SK-N-SH (cell line): ENCODE data around the gene ANKS1B. TPM values are rescaled to one million over a fixed set of nuclear protein-coding genes. Genes with fewer than 3 reads are reported as not detected.

ENCODE experiments used
- CTCF ChIA-PET: fragments of 300-600, 350-600 bp; formaldehyde crosslinking; extraction: SDS; loops from one replicate; lab custom pipeline; 2021; lab: Yijun Ruan, JAX
- POLR2A ChIA-PET: fragments of 350-600 bp; sonication (Branson Sonifier 250); formaldehyde crosslinking; extraction: SDS; loops from one replicate; lab custom pipeline; 2020; ENCODE audit warnings: antibody characterized with exemption, inconsistent platforms; lab: Yijun Ruan, JAX
- DNase-seq: peaks from one replicate; pipeline ENCODE4 v3.0.0; 2012
- H2AFZ ChIP-seq: fragments of 200-600 bp; sonication (generic); 2 replicates; pipeline ENCODE4 v1.8.1; 2016; ENCODE audit warnings: antibody characterized with exemption, mild to moderate bottlenecking, low read depth
- H3F3A ChIP-seq: fragments of 200-600 bp; sonication (generic); replicated peaks from 2 replicates; pipeline ENCODE3; 2016; ENCODE audit warnings: antibody characterized with exemption, mild to moderate bottlenecking; ENCODE audit not compliant: insufficient read depth
- H3K27ac ChIP-seq, 2 experiments: fragments of 200-500 bp in 1 of 2; fragments of 200-600 bp in 1 of 2; sonication (Bioruptor generic) in 1 of 2; sonication (generic), shearing (Covaris generic) in 1 of 2; 2 replicates each; pipeline versions ENCODE4 v1.5.1 to v1.6.1; 2014 to 2016; ENCODE audit warnings: low read depth in 2 of 2, inconsistent platforms in 1 of 2, low read length in 1 of 2, mild to moderate bottlenecking in 1 of 2, mixed read lengths in 1 of 2
- H3K27me3 ChIP-seq: fragments of 200-600 bp; sonication (generic), shearing (Covaris generic); 2 replicates; pipeline ENCODE4 v1.6.1; 2016; ENCODE audit warnings: mixed run types; ENCODE audit not compliant: insufficient read depth
- H3K36me3 ChIP-seq, 2 experiments: fragments of 200-500 bp in 1 of 2; fragments of 200-600 bp in 1 of 2; sonication (Bioruptor generic) in 1 of 2; sonication (generic) in 1 of 2; replicated peaks in 1 of 2; 2 replicates each; pipeline versions ENCODE3 to v1.5.1; 2014 to 2016; ENCODE audit warnings: low read length in 1 of 2, mild to moderate bottlenecking in 1 of 2; ENCODE audit not compliant: insufficient read depth in 2 of 2, control insufficient read depth in 1 of 2
- H3K4me1 ChIP-seq, 2 experiments: fragments of 200-500 bp in 1 of 2; fragments of 200-600 bp in 1 of 2; sonication (Bioruptor generic) in 1 of 2; sonication (generic), shearing (Covaris generic) in 1 of 2; 2 replicates each; pipeline versions ENCODE4 v1.5.1 to v1.6.1; 2014 to 2016; ENCODE audit warnings: low read depth in 1 of 2, low read length in 1 of 2, mixed run types in 1 of 2; ENCODE audit not compliant: insufficient read depth in 2 of 2, control insufficient read depth in 1 of 2
- H3K4me2 ChIP-seq: fragments of 200-600 bp; sonication (generic), shearing (Covaris generic); 2 replicates; pipeline ENCODE4 v1.6.1; 2017; ENCODE audit warnings: mixed run types
- H3K4me3 ChIP-seq, 2 experiments: fragments of 200-500 bp in 1 of 2; fragments of 200-600 bp in 1 of 2; sonication (Bioruptor generic) in 1 of 2; sonication (generic), shearing (Covaris generic) in 1 of 2; 2 replicates each; pipeline versions ENCODE4 v1.5.1 to v1.8.1; 2014 to 2016; ENCODE audit warnings: low read depth in 2 of 2, inconsistent platforms in 1 of 2, low read length in 1 of 2, mild to moderate bottlenecking in 1 of 2, mixed read lengths in 1 of 2, moderate library complexity in 1 of 2
- H3K79me2 ChIP-seq: fragments of 200-600 bp; sonication (generic); 2 replicates; pipeline ENCODE4 v1.8.1; 2017; ENCODE audit warnings: mild to moderate bottlenecking; ENCODE audit not compliant: insufficient read depth
- H3K9ac ChIP-seq: fragments of 200-600 bp; sonication (generic); 2 replicates; pipeline ENCODE4 v1.6.1; 2017; ENCODE audit warnings: mixed run types
- H3K9me2 ChIP-seq: fragments of 200-600 bp; sonication (generic); 2 replicates; pipeline ENCODE4 v1.6.1; 2017; ENCODE audit warnings: mixed run types
- H3K9me3 ChIP-seq: fragments of 200-600 bp; sonication (generic); 2 replicates; pipeline ENCODE4 v1.6.1; 2017; ENCODE audit warnings: mixed run types, mild to moderate bottlenecking, moderate library complexity
- H4K20me1 ChIP-seq: fragments of 200-600 bp; sonication (generic); 2 replicates; pipeline ENCODE4 v1.6.1; 2017; ENCODE audit warnings: mild to moderate bottlenecking, mixed run types; ENCODE audit not compliant: insufficient read depth
- CHD2 ChIP-seq: fragments of 150-350 bp; IDR thresholded peaks from 2 replicates; pipeline ENCODE4 v1.6.1; 2018; ENCODE audit warnings: low read length; ENCODE audit not compliant: partially characterized antibody
- EP300 ChIP-seq, 2 experiments: IDR thresholded peaks; 2 replicates each; pipeline versions ENCODE4 v1.4.0 to v1.6.1; 2012; ENCODE audit warnings: borderline replicate concordance in 1 of 2, low read depth in 1 of 2, low read length in 1 of 2
- FOXJ3 ChIP-seq: sonication (generic); formaldehyde crosslinking; IDR thresholded peaks from 2 replicates; pipeline ENCODE4 v1.5.1; 2020; ENCODE audit warnings: mild to moderate bottlenecking, missing genetic modification reagents
- NFIC ChIP-seq: IDR thresholded peaks from 2 replicates; pipeline ENCODE4 v1.4.0; 2012; ENCODE audit warnings: borderline replicate concordance
- RAD21 ChIP-seq: IDR thresholded peaks from 2 replicates; pipeline ENCODE4 v1.6.1; 2012; ENCODE audit warnings: mild to moderate bottlenecking, low read length
- RXRA ChIP-seq: IDR thresholded peaks from 2 replicates; pipeline ENCODE4 v1.4.0; 2012; ENCODE audit warnings: low read depth, mild to moderate bottlenecking, borderline replicate concordance
- SIN3A ChIP-seq: IDR thresholded peaks from 2 replicates; pipeline ENCODE4 v1.6.1; 2012; ENCODE audit warnings: low read depth, mild to moderate bottlenecking, low read length, moderate library complexity, borderline replicate concordance
- SMC3 ChIP-seq: IDR thresholded peaks from 2 replicates; pipeline ENCODE4 v1.6.1; 2012; ENCODE audit warnings: low read depth, low read length, improper control_type of control experiment
- TCF12 ChIP-seq: IDR thresholded peaks from 2 replicates; pipeline ENCODE4 v1.4.0; 2012
- WGBS: methylation state at CpG from one replicate; pipeline ENCODE4 v1.1.6; 2017; ENCODE audit warnings: low lambda C conversion rate; 5-methylcytosine and 5-hydroxymethylcytosine counted together
- polyA plus RNA-seq, 3 experiments: library from polyadenylated mRNA; depleted of rRNA; stranded (reverse); fragments of >200 nt; gene quantifications; 2 replicates each; pipeline ENCODE4 v1.2.3, GENCODE V29; 2012
- TF ChIP-seq, protein P1 (sequence below): fragments of 200-600 bp; sonication (generic); IDR thresholded peaks from 2 replicates; pipeline ENCODE4 v1.6.1; 2017; ENCODE audit warnings: antibody characterized with exemption, mild to moderate bottlenecking, moderate library complexity
- TF ChIP-seq, protein P2 (sequence below): IDR thresholded peaks from 2 replicates; pipeline ENCODE4 v1.4.0; 2012; ENCODE audit warnings: low read depth

Gene ANKS1B
- polyA plus RNA-seq, 1 of the 3 experiments (the other 2 are of a cell fraction) = 1.8 TPM

DNA sequence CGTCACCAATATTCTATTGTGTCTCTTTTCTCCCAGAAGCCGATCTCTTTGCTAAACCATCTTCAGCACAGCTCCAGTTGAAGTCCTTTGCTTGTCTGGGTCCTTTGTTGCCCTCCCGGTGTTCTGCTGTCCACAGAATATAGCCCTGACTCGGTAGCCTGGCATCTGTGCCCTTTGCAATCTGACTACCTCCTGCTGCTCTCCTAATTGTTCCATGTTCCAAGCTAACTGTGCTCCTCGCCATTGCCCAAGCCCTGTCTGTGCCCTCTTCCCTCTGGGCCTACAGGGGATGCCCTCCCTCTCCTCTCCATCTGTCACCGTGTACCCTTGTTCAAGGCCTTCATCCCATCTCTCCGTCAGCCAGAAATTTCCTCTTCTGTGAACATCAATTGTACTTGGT is 1033.3 kb downstream of the ANKS1B start:
- Histone ChIP-seq H4K20me1 (no peaks in the 10 kb centered on the region), H3F3A (no peaks in the 10 kb centered on the region), H3K27me3 (no peaks in the 10 kb centered on the region), H3K9ac (no peak overlapping the region), H3K36me3 (no peaks in the 10 kb centered on the region), H3K9me2 (no peaks in the 10 kb centered on the region), H2AFZ (no peak overlapping the region), H3K4me3 (no peak overlapping the region), H3K4me2 (no peak overlapping the region), H3K27ac (no peak overlapping the region), H3K4me1 (no peaks in the 10 kb centered on the region), H3K79me2 (no peaks in the 10 kb centered on the region), H3K9me3 (no peaks in the 10 kb centered on the region)
- 49% methylated on average over 7 of the region's 7 CpGs for WGBS
- DNase-seq = no peak
- POLR2A ChIA-PET = no interaction called here
- CTCF ChIA-PET = interaction anchor here (0.9 kb wide), 1 partner anchor 47 kb away, joined by 3 read pairs; no protein-coding TSS in a partner anchor
- TF ChIP-seq FOXJ3 (no peak), CHD2 (no peak), SMC3 (no peak), RAD21 (no peak)
- TF ChIP-seq, protein P1, sequence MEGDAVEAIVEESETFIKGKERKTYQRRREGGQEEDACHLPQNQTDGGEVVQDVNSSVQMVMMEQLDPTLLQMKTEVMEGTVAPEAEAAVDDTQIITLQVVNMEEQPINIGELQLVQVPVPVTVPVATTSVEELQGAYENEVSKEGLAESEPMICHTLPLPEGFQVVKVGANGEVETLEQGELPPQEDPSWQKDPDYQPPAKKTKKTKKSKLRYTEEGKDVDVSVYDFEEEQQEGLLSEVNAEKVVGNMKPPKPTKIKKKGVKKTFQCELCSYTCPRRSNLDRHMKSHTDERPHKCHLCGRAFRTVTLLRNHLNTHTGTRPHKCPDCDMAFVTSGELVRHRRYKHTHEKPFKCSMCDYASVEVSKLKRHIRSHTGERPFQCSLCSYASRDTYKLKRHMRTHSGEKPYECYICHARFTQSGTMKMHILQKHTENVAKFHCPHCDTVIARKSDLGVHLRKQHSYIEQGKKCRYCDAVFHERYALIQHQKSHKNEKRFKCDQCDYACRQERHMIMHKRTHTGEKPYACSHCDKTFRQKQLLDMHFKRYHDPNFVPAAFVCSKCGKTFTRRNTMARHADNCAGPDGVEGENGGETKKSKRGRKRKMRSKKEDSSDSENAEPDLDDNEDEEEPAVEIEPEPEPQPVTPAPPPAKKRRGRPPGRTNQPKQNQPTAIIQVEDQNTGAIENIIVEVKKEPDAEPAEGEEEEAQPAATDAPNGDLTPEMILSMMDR = no peak

DNA sequence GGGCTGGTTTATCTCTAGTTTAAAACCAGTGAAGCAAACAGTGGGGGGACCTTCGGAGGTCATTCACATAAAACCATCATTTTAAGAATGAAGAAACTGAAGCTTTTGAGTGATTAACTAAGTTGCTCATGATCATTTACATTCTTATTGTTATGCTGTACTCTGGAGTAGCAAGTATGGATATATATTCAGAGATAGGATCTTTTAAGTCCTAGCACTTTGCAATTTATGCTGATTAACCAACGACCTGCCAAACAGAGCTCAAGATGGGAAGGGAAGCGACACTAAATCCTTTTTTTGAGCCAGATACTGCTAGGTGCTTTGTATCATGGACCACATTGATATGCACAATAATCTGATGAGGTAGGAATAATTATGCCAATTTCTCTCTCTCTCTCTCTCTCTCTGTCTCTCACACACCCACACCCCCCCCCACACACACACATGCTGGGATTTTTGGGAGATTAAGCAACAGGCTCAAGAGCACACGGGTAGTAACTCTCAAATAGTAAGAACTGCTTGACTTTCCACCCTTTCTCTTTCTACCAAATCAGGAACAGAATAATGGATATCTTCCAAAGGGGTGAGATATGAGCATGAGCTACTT is 1036.3 kb downstream of the ANKS1B start:
- no peaks in the 10 kb centered on the region for H3F3A ChIP-seq
- no peaks in the 10 kb centered on the region for H3K4me1 ChIP-seq
- CTCF ChIA-PET = interaction anchor here (0.8 to 1.5 kb wide), 4 partner anchors 9 to 249 kb away, joined by 3 to 5 read pairs (median 4); no protein-coding TSS in a partner anchor
- H3K79me2 ChIP-seq = no peaks in the 10 kb centered on the region
- TF ChIP-seq SIN3A (no peak), EP300 (IDR thresholded peaks at IDR 0.05; ENCODE audit: borderline replicate concordance in 1 of 2, low read depth in 1 of 2, low read length in 1 of 2) (no peak), TCF12 (no peak), SMC3 (no peak), NFIC (no peak), RXRA (no peak)
- TF ChIP-seq, protein P2, sequence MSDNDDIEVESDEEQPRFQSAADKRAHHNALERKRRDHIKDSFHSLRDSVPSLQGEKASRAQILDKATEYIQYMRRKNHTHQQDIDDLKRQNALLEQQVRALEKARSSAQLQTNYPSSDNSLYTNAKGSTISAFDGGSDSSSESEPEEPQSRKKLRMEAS = no peak
- TF ChIP-seq, protein P1 = no peak
- TF ChIP-seq, all 33 proteins: peak for 0
- DNase-seq = no peak
- POLR2A ChIA-PET = no interaction called here
- Histone ChIP-seq H3K27me3 (no peaks in the 10 kb centered on the region), H3K9me3 (no peaks in the 10 kb centered on the region), H3K36me3 (no peaks in the 10 kb centered on the region), H3K9ac (no peak overlapping the region), H3K4me3 (no peak overlapping the region), H2AFZ (no peak overlapping the region), H3K4me2 (no peak overlapping the region), H4K20me1 (no peaks in the 10 kb centered on the region), H3K9me2 (no peaks in the 10 kb centered on the region), H3K27ac (no peak overlapping the region)
- WGBS = 19% methylated on average over 4 of the region's 4 CpGs
